Measurements from ENCODE around the gene MITF.

- TF ChIP-seq EZH2 (IDR thresholded peaks at IDR 0.05) (no peak), POLR2AphosphoS5 (IDR thresholded peaks at IDR 0.05; ENCODE audit: borderline replicate concordance, low read depth, low read length) (no peak)
Observed at GRCh38 chr3:69856965-69857705, 117.9 kb downstream of the MITF start.
